Erythroblast (primary cell): ENCODE results near the gene AEBP1.

Source experiments
- DNase-seq, 2 experiments: peaks; one replicate each; lab custom pipeline; 2025; lab: John Stamatoyannopoulos, UW
- GATA1 ChIP-seq: IDR thresholded peaks from 2 replicates; pipeline ENCODE4 v1.6.1; 2011; ENCODE audit warnings: low read depth, mild to moderate bottlenecking, control low read depth, low read length, moderate library complexity
- POLR2A ChIP-seq: IDR thresholded peaks from 2 replicates; pipeline ENCODE4 v1.6.1; 2011; ENCODE audit warnings: mild to moderate bottlenecking, low read length

AEBP1 gene

DNA sequence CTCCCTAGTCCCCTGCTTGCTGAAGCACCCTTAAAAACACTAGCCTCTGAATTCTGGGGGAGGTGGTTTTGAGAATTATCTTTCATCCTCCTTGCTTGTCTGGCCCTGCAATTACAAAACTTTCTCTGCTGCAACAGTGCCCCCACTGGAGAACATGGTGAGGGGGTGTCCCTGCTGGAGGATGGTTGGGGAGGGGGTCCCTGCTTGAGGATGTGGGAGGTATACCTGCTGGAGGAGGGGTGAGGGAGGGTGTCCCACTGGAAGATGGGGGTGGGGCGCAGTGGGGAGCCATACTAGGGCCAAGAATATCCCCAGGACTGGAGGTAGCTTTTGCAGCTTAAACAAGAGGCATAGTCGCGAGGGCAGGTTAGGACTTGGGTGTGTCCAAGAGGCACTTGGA, 18.6 kb upstream of the AEBP1 start:
- no peak for TF ChIP-seq POLR2A
- no peak for TF ChIP-seq GATA1
- no peak for DNase-seq

DNA sequence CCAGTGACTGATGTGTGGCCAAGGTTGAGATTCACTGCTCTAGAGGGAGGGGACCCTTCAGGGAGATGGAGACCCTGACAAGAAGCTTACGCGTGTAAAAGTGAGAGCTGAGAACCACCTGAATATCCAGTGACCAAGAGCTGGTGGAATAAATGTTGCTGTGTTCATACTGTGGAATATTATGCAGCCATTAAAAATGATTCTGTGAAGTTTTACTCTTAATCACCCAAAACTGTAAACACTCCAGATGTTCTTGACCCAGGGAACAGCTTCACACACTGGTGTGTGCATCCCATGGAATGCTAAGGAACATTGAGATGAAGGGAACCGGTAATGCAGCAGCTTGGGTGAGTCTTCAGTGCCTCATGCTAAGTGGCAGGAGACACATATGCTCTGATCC, 17.5 kb upstream of the AEBP1 start:
- TF ChIP-seq GATA1 (no peak), POLR2A (no peak)
- DNase-seq, result no peak

DNA sequence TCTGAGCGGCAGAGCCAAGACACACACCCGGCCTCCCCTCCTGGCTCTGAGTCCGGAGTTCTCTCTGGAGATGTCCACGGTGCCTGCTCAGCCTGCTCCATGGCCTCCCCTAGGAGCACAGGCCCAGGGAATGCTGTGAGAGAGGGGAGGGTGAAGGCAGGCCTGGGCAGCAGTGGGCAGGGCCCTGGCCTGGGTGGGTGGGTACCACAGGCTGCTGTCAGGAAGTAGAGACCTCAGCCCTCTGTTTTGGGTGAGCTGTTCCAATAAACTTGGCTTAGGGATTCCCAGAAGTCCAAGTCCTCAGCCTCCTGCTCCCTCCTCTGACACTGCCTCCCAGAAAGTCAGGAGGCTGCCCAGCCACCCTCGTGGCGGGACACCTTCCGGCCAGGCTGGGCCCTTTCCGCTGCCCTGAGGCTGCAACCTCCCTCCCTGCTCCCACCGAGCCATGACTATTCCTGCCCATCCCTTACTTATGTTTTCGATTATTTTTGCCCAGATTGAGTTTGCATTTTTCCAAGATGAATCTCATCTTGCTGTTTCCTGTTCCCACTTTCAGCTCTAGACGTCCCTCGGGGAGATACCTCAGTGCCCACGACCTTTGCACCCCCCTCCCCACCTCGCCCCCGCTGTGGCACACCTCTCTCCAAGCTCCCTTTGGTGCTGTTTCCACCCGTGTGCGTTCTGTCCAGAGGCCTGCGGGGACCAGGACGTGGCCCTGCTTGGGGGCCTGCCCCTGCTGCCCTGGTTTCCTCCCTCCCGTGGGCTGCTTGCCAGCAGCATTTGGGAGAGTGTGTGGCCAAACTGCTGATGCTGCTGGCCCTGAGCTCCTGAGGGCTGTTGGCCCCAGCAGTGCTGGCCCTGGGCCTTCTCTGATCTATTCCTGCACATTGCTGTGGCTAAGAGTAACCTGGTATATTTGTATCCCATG, 16.0 kb upstream of the AEBP1 start:
- DNase-seq, result no peak
- TF ChIP-seq GATA1, result no peak

DNA sequence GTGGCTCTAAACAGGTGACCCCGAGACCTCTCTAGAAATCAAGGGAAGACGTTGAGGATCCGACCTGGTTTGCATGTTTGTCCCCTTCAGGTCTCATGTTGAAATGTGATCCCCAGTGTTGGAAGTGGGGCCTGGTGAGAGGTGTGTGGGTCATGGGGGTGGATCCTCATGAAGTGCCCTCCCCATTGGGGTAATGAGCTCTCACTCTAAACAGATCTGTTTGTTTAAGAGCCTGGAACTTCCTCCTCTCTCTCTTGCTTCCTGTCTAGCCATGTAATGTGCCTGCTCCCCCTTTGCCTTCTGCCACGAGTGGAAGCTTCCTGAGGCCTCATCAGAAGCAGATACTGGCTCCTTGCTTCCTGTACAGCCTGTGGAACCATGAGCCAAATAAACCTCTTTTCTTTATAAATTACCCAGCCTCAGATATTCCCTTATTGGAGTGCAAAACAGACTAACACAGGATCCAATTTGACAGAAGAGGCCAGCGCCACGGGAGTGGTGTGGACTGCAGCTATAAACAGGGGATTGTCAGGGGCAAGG, 11.0 kb upstream of the AEBP1 start:
- TF ChIP-seq POLR2A (no peak), GATA1 (no peak)
- DNase-seq, result no peak

DNA sequence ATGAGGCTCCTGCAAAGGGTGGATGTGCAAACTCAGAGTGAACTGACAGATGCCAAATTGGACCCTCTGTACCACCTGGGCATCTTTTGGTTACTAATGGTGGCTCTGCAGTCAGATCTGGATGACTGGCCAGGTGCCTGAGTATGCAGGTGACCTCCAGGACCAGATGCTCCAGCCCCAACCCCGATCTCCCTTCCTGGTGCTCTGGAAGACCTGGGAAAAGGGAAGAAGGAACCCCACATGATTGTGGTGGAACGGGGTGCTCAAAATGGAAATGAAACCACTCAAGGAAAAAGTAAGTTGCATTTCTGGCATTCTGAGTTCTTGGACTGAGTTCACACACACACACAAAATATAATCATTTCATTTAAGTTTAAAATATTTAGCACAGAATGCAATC, 9.8 kb upstream of the AEBP1 start:
- TF ChIP-seq POLR2A (no peak), GATA1 (no peak)
- no peak for DNase-seq

DNA sequence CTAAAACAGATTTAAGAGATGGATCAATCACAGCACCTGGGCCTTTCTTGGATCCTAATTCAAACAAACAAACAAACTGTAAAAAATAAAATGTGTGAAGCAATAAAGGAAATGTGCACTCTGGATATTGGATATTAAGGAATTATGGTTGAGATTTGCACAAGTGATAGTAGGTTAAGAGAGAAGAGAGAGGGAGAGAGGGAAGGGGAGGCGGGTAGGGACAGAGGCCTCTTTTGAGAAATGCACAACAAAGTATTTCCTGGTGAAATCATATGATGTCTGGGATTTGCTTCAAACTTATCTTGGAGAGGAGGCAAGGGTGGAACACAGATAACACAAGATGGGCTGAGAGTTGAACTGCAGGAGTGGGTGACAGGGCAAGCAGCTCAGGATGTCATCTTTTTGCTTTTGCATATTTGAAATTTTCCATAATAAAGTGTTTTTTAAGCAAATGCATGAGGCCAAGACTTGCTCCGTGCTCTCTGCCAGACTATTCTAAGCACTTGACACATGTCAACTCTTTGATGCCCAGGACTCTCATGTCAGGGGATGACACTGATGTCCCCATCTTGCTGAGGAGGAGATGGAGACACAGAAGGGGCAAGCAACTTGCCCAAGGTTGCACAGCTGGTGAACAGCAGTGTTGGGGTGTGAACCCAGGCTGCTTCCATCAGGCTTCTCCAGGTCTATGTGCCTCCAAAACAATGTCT, 9.1 kb upstream of the AEBP1 start:
- no peak for DNase-seq
- TF ChIP-seq GATA1 (no peak), POLR2A (no peak)

DNA sequence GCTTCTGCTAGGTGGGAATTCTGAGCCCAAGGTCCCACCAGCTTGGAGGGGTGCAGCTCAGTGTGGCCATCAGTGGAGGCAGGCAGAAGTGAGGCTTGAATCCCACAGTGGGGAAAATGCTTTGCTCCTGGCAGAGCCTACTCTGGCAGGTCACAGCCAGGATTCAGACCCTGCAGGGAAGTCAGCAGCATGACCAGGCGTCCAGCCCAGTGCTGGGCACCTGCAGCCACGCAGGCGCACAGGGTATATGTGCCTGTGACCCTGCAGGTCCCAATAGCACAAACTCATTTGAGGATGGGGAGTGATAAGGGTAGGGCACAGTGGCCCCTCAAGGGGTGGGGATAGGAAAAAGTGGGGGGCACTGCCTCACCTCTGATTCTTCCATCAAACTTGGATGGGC, 8.4 kb upstream of the AEBP1 start:
- DNase-seq, result no peak
- TF ChIP-seq POLR2A, result no peak
- no peak for TF ChIP-seq GATA1

DNA sequence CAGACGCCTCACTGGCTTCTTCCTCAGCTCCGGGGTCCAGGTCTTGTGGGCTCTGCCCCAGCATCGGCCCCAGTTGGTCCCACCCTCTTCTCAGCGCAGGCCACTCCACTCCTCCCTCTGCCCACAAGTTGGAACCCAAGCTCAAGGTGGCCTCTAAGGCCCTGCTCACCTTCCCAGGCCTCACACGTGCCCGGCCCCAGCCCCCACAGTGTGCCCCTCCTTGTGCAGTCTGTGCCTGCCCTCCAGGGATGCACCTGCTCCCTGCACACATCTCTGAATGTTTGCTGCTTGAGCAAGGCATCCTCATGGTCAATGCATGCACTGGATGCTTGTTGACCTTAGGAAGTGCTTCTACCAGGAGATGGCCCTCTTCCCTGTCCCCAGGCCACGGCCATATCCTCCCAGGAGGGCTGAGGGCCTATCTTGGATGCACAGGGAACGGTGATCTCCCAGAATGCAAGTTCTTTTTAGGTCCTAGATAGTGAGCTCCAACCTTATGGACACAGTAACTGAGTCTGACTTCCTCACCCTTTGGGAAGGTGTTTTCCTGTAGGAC, 7.7 kb upstream of the AEBP1 start:
- TF ChIP-seq GATA1 (no peak), POLR2A (no peak)

DNA sequence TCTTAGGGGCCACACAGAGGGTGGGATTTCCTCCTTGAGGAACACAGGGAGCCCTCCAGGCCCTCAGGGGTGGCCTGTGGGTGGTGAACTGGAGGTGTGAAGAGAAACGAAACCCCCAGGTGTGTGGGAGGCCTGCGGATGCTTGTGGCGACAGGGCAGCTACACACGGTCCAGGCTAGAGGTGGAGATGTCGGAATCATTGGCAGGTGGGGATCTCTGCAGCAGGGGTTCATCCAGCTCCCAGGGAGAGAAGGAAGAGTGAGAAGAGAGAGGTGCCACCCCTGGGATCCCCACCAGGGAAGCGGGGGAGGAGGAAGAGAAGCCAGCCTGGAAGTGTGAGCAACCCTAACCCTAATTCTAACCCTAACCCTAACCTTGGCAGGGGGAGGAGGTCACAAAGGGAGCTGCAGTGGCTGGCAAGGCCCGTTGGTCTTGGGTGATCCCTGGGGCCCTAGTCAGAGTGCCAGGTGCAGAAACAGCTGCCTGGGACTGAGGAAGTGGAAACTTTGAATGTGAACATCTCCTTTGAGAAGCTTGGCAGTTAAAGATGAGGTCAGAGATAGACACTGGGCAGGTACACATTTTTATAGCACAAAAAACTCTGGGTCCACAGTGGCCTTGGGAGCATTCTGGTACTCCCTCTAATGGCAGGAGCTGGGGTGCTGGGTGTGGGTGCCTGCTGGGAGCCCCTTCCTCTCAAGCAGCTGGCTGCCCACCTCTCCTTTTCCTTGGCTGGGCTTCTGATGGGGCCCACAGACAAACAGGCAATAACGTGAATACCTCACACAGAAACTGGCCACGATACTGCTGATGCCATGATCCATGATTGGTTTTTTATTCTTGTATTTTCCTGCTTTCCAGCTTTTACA, 6.8 kb upstream of the AEBP1 start:
- no peak for DNase-seq
- TF ChIP-seq POLR2A (no peak), GATA1 (no peak)

More for the DNA sequence above, 7.7 kb upstream of the AEBP1 start:
- no peak for DNase-seq

DNA sequence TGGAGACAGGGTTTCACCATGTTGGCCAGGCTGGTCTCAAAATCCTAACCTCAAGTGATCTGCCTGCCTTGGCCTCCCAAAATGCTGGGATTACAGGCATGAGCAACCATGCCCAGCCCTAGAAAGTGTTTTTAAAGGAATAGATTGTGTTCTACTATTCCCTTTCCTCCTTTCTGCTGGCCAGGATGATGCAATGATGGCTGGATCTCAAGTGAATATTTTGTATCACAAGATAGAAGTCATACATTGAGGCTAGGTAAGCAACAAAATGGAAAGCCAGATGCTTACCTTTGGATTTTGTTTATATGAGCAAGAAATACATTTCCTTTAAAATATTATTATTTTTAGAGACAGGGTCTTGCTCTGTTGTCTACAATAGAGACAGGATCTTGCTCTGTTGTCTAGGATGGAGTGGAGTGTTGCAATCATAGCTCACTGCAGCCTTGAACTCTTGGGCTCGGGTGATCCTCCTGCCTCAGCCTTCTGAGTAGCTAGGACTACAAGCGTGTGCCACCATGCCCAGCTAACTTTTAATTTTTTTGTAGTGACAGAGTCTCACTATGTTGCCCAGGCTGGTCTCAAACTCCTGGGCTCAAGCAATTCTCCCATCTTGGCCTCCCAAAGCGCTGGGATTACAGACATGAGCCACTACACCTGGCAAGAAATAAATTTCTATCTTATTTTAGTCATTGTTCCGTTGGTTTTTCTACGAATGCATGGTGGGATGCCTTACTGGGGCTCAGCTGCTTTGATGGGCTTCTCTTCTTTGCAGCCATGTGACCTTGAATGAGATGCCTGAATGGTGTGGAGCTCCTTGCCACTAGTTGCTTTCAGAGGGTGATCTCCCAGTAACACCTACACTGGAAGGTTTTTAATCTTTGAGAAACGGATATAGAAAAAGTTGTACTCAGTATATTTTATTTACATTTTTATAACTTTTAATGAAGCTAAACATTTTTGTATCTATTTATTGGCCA, 5.8 kb upstream of the AEBP1 start:
- no peak for DNase-seq
- TF ChIP-seq POLR2A (no peak), GATA1 (no peak)

DNA sequence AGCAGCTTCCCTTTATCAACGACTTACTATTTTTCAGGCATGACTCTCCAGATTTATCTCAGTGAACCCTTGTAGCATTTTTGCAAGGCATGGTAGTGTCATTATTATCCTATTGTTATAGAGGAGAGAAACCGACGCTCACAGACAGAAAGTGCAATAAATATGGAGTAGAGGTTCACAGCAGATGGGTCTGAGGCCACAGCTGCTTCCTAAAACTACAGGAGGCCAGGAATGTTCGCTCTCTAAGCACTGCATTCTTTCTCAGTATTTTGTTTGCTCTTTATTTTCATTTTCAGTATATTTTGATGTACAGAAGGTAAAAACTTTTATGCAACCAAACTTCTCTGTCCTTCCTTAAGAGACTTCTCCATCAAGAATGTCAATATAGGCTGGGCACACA, 4.5 kb upstream of the AEBP1 start:
- TF ChIP-seq GATA1, result no peak
- no peak for TF ChIP-seq POLR2A
- DNase-seq, result no peak
